Endothelial cell of umbilical vein (primary cell): ENCODE measurements around the gene AP5B1. TPM values are rescaled to one million over a fixed set of nuclear protein-coding genes. Genes with fewer than 3 reads are reported as not detected.
"Not testable (repeated sequence)": the region's sequence is repeated elsewhere in the genome, so short reads cannot be mapped to it uniquely, and the experiment has no call there.

Source experiments
- BruUV-seq: library from RNA; stranded (reverse); fragments of 400-500 nt; replicated peaks from 2 replicates; lab custom pipeline; 2021; lab: Mats Ljungman, UMichigan
- CTCF ChIA-PET: fragments of 300-600, 350-600 bp; sonication (Branson Sonifier 250); formaldehyde crosslinking; loops from one replicate; lab custom pipeline; 2021; ENCODE audit warnings: antibody characterized with exemption, inconsistent platforms; lab: Charles Lee
- POLR2A ChIA-PET: fragments of 300-600, 350-600 bp; sonication (Branson Sonifier 250); formaldehyde crosslinking; loops from one replicate; lab custom pipeline; 2021; ENCODE audit warnings: antibody characterized with exemption, inconsistent platforms; lab: Charles Lee
- DNase-seq: peaks from one replicate; pipeline ENCODE4 v3.0.0-alpha.2; 2011; ENCODE audit warnings: low read depth, low spot score
- FAIRE-seq: peaks from 2 replicates; lab custom pipeline; 2011; peaks lifted over from hg19 to GRCh38; lab: Jason Lieb, UNC
- H2AFZ ChIP-seq: 2 replicates; pipeline ENCODE4 v1.6.0; 2012; ENCODE audit warnings: low read depth, low read length, control low read depth, inconsistent platforms
- H3K27ac ChIP-seq: 2 replicates; pipeline ENCODE4 v1.5.1; 2011; ENCODE audit warnings: low read depth, mild to moderate bottlenecking, control low read depth, low read length, moderate library complexity; ENCODE audit not compliant: insufficient read depth
- H3K27me3 ChIP-seq, 2 experiments: 2 replicates each; pipeline versions ENCODE4 v1.6.0 to v1.6.1; 2011; ENCODE audit warnings: low read length in 2 of 2, mixed read lengths in 1 of 2; ENCODE audit not compliant: control insufficient read depth in 2 of 2, insufficient read depth in 2 of 2
- H3K36me3 ChIP-seq, 2 experiments: 2 replicates in 1 of 2; 3 replicates in 1 of 2; pipeline ENCODE4 v1.5.1; 2011; ENCODE audit warnings: low read length in 2 of 2, mild to moderate bottlenecking in 1 of 2, moderate library complexity in 1 of 2; ENCODE audit not compliant: control insufficient read depth in 2 of 2, insufficient read depth in 2 of 2; ENCODE audit errors: extremely low read depth in 1 of 2
- H3K4me1 ChIP-seq: 3 replicates; pipeline ENCODE4 v1.5.1; 2011; ENCODE audit warnings: mild to moderate bottlenecking, low read length; ENCODE audit not compliant: control insufficient read depth, insufficient read depth; ENCODE audit errors: extremely low read depth
- H3K4me2 ChIP-seq: 2 replicates; pipeline ENCODE4 v1.6.1; 2011; ENCODE audit warnings: low read length, control low read depth, mixed read lengths; ENCODE audit not compliant: insufficient read depth
- H3K4me3 ChIP-seq, 3 experiments: fragments of 200-600 bp in 1 of 3; sonication (generic), shearing (Covaris generic) in 1 of 3; replicated peaks in 1 of 3; 2 replicates each; pipeline ENCODE4 v1.5.1; 2011 to 2016; ENCODE audit warnings: control low read depth in 3 of 3, low read length in 3 of 3, mild to moderate bottlenecking in 2 of 3, inconsistent platforms in 1 of 3, low read depth in 1 of 3, moderate library complexity in 1 of 3; ENCODE audit not compliant: insufficient read depth in 1 of 3
- H3K79me2 ChIP-seq: 2 replicates; pipeline ENCODE4 v1.6.0; 2012; ENCODE audit warnings: low read length, inconsistent platforms; ENCODE audit not compliant: control insufficient read depth, insufficient read depth
- H3K9ac ChIP-seq: replicated peaks from 2 replicates; pipeline ENCODE3; 2011; ENCODE audit warnings: low read length, control low read depth; ENCODE audit not compliant: insufficient read depth; ENCODE audit errors: extremely low read depth
- H3K9me1 ChIP-seq: replicated peaks from 3 replicates; pipeline ENCODE4 v1.6.0; 2011; ENCODE audit warnings: mild to moderate bottlenecking, low read length; ENCODE audit not compliant: control insufficient read depth, insufficient read depth; ENCODE audit errors: extremely low read depth
- H3K9me3 ChIP-seq: replicated peaks from 2 replicates; pipeline ENCODE4 v1.5.1; 2012; ENCODE audit warnings: low read length, inconsistent platforms; ENCODE audit not compliant: control insufficient read depth, insufficient read depth
- H4K20me1 ChIP-seq: replicated peaks from 2 replicates; pipeline ENCODE3; 2011; ENCODE audit warnings: mild to moderate bottlenecking, low read length; ENCODE audit not compliant: control insufficient read depth, insufficient read depth; ENCODE audit errors: extremely low read depth
- CTCF ChIP-seq, 2 donors: IDR thresholded peaks; 1 replicate in 1 of 2; 2 replicates in 1 of 2; pipeline ENCODE4 v1.5.1; 2011; ENCODE audit warnings: low read length in 2 of 2, mild to moderate bottlenecking in 2 of 2, moderate library complexity in 2 of 2, control low read depth in 1 of 2, inconsistent platforms in 1 of 2, low read depth in 1 of 2; ENCODE audit not compliant: insufficient read depth in 1 of 2; ENCODE audit errors: extremely low read depth in 1 of 2
- EZH2 ChIP-seq: IDR thresholded peaks from 2 replicates; pipeline ENCODE4 v1.6.1; 2012; ENCODE audit warnings: borderline replicate concordance, low read depth, mild to moderate bottlenecking, moderate library complexity, low read length, inconsistent platforms; ENCODE audit not compliant: severe bottlenecking
- FOS ChIP-seq: IDR thresholded peaks from 2 replicates; pipeline ENCODE4 v1.6.1; 2011; ENCODE audit warnings: mild to moderate bottlenecking, low read length, moderate library complexity, borderline replicate concordance; ENCODE audit not compliant: insufficient read depth
- GATA2 ChIP-seq: IDR thresholded peaks from 2 replicates; pipeline ENCODE4 v1.7.0; 2011; ENCODE audit warnings: low read depth, mild to moderate bottlenecking, moderate library complexity, mixed read lengths, low read length; ENCODE audit not compliant: insufficient read length, insufficient read depth
- JUN ChIP-seq: IDR thresholded peaks from 2 replicates; pipeline ENCODE4 v1.6.1; 2011; ENCODE audit warnings: borderline replicate concordance, low read depth; ENCODE audit not compliant: insufficient read length, insufficient read depth
- MAX ChIP-seq: IDR thresholded peaks from 2 replicates; pipeline ENCODE4 v1.6.1; 2011; ENCODE audit not compliant: insufficient read depth, insufficient read length
- MYC ChIP-seq: IDR thresholded peaks from one replicate; pipeline ENCODE4 v1.6.1; 2011; ENCODE audit warnings: mild to moderate bottlenecking, low read depth, low read length
- POLR2A ChIP-seq: IDR thresholded peaks from 2 replicates; pipeline ENCODE4 v1.6.1; 2012; ENCODE audit warnings: low read depth, mild to moderate bottlenecking, control low read depth, low read length
- POLR2AphosphoS5 ChIP-seq: IDR thresholded peaks from 2 replicates; pipeline ENCODE4 v1.6.1; 2012; ENCODE audit warnings: low read depth, mild to moderate bottlenecking, control low read depth, low read length, moderate library complexity; ENCODE audit not compliant: insufficient read depth
- dilution Hi-C: fragments of 300-500 bp; cut with MboI; formaldehyde crosslinking; loops from one replicate; pipeline ENCODE4 v1.15.0; 2019; ENCODE audit warnings: low sequenced_read_pairs; ENCODE audit not compliant: extremely low pct_ligation_motif_present
- intact Hi-C: fragments of 100-400 bp; cut with micrococcal nuclease; formaldehyde crosslinking; loops from one replicate; pipeline ENCODE4 v1.10.0; 2022
- polyA plus RNA-seq, 4 experiments: library from polyadenylated mRNA; depleted of rRNA in 3 of 4; stranded (reverse) in 3 of 4; unstranded in 1 of 4; fragments of >200 nt; gene quantifications; 2 replicates each; pipeline versions ENCODE4 v1.2.1 to v1.2.3, GENCODE V29; 2011 to 2012; ENCODE audit warnings: missing spikeins in 1 of 4
- total RNA-seq: library from RNA; stranded (reverse); gene quantifications from 2 replicates; pipeline ENCODE4 v1.2.3, GENCODE V29; 2021

The AP5B1 gene
- total and polyA plus RNA-seq, 2 donors (not counting 3 experiments of a cell fraction or from before 2014, with no cell fraction given), result 9.2 to 15.3 TPM

- Histone ChIP-seq H4K20me1 (no peaks in the 10 kb centered on the region), H3K9ac (no peak overlapping the region), H3K4me2 (no peak overlapping the region), H3K79me2 (no peaks in the 10 kb centered on the region), H3K4me1 (no peaks in the 10 kb centered on the region), H3K4me3 (no peak overlapping the region), H3K27me3 (no peaks in the 10 kb centered on the region), H3K9me1 (no peaks in the 10 kb centered on the region), H3K27ac (no peak overlapping the region), H3K36me3 (no peaks in the 10 kb centered on the region), H2AFZ (no peak overlapping the region), H3K9me3 (no peaks in the 10 kb centered on the region)
- dilution Hi-C loops, result no loop called here
- DNase-seq, result no peak
- BruUV-seq, result no TSS peak
- ChIA-PET CTCF (interaction anchor here (0.7 to 3.2 kb wide), 15 partner anchors 9 to 281 kb away, joined by 3 to 59 read pairs (median 10); partner anchors contain the start of genes AP5B1, RNASEH2C and SF3B2), POLR2A (no interaction called here)
- FAIRE-seq, result no peak
- intact Hi-C loops, result no loop called here
- TF ChIP-seq GATA2 (no peak), CTCF (IDR thresholded peaks at IDR 0.05; ENCODE audit: extremely low read depth in 1 of 2, insufficient read depth in 1 of 2, low read depth in 1 of 2, low read length in 2 of 2) (no peak), JUN (no peak), POLR2A (no peak), MAX (no peak), EZH2 (no peak), POLR2AphosphoS5 (no peak), FOS (no peak), MYC (no peak)
These were observed 9.7 kb downstream of the AP5B1 start for GRCh38 chr11:65770951-65771567.

- H2AFZ ChIP-seq, H3K4me1 ChIP-seq, H3K27ac ChIP-seq, H3K9me1 ChIP-seq, BruUV-seq, H3K79me2 ChIP-seq, H3K4me3 ChIP-seq, H3K4me2 ChIP-seq, H3K9me3 ChIP-seq, DNase-seq, FAIRE-seq, dilution Hi-C loops, H3K27me3 ChIP-seq, H3K9ac ChIP-seq, POLR2A ChIA-PET, H3K36me3 ChIP-seq, H4K20me1 ChIP-seq: not testable (repeated sequence)
- CTCF ChIA-PET, result interaction anchor here (1.3 to 2.2 kb wide), 3 partner anchors 9 to 38 kb away, joined by 3 to 11 read pairs (median 6); no protein-coding TSS in a partner anchor
- intact Hi-C loops, result loop anchor here (2.0 kb wide), 1 partner anchor 141 kb away; no protein-coding TSS in a partner anchor
These were observed 13.0 kb downstream of the AP5B1 start for GRCh38 chr11:65767806-65768205.
